ENCODE data around the gene TTLL5. TPM values are rescaled to one million over a fixed set of nuclear protein-coding genes. Genes with fewer than 3 reads are reported as not detected.

TTLL5 gene
- total RNA-seq, 3 donors from 2014 or later (not counting 1 experiment from before 2014, with no cell fraction given): 27.1 to 34.3 (median 32.5) TPM

DNA sequence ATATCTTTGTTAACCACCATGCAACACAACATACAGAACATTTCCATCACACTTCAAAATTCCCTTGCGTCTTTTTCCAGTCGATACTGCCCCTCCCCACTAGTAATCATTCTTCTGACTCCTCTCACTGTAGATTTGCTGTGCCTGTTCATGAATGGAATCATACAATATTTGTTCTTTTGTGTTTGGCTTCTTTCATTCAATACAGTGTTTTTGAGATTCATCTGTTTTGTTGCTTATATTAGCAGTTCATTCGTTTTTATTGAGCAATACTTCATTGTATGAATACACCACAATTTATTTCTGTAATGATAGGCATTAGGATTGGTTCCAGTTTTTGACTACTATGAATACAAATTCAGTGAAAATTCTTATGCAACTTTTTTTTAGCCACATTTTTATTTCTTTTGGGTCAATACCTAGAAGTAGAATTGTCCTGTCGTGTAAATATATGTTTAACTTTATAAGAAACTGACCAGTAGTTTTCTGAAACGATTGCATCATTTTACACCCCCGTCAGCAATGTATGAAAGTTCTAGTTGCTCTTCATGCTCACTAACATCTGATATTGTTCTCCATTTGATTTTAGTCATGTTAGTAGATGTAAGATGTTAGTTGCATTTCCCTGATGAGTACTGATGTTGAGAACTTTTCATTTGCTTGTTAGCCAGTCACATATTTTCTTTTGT, 193.2 kb downstream of the TTLL5 start:
- TF ChIP-seq, protein P1, sequence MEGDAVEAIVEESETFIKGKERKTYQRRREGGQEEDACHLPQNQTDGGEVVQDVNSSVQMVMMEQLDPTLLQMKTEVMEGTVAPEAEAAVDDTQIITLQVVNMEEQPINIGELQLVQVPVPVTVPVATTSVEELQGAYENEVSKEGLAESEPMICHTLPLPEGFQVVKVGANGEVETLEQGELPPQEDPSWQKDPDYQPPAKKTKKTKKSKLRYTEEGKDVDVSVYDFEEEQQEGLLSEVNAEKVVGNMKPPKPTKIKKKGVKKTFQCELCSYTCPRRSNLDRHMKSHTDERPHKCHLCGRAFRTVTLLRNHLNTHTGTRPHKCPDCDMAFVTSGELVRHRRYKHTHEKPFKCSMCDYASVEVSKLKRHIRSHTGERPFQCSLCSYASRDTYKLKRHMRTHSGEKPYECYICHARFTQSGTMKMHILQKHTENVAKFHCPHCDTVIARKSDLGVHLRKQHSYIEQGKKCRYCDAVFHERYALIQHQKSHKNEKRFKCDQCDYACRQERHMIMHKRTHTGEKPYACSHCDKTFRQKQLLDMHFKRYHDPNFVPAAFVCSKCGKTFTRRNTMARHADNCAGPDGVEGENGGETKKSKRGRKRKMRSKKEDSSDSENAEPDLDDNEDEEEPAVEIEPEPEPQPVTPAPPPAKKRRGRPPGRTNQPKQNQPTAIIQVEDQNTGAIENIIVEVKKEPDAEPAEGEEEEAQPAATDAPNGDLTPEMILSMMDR (IDR thresholded peaks at IDR 0.05): no peak
- H3K4me3 ChIP-seq (ENCODE audit: low read length): no peak overlapping the region
- H3K4me3 Mint-ChIP-seq: no peak overlapping the region

DNA sequence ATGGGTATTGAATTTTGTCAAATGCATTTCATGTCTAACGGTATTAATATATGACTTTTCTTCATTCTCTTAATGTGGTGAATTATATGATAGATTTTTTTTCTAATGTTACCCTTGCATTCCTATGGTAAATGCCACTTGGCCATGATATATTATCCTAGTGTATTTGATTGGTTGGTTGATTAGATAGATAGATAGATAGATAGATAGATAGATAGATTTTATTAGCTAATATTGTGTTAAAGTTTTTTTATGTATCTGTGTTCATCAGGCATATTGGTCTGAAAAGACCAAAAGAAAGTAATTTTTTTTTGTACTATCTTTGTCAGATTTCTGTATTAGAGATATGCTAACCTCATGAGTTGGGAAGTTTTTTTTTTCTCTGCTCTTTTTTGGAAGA, 196.2 kb downstream of the TTLL5 start:
- H3K27ac Mint-ChIP-seq: no peak overlapping the region
- no peaks in the 10 kb centered on the region for H3K4me1 Mint-ChIP-seq
- no peaks in the 10 kb centered on the region for H3K27me3 Mint-ChIP-seq (ENCODE audit: low read depth in 2 of 2)
- Histone ChIP-seq H3K27me3 (ENCODE audit: control insufficient read depth, insufficient read depth, low read length) (no peaks in the 10 kb centered on the region), H3K4me3 (ENCODE audit: low read length) (no peak overlapping the region), H3K4me1 (ENCODE audit: control insufficient read depth, insufficient read depth, low read length) (no peaks in the 10 kb centered on the region), H3K36me3 (ENCODE audit: control insufficient read depth, insufficient read depth, low read length) (no peaks in the 10 kb centered on the region), H3K27ac (ENCODE audit: low read length) (no peak overlapping the region), H3K9me3 (ENCODE audit: control insufficient read depth, insufficient read depth, low read length) (no peaks in the 10 kb centered on the region)
- H3K36me3 Mint-ChIP-seq: no peaks in the 10 kb centered on the region
- H3K4me3 Mint-ChIP-seq: no peak overlapping the region
- no peak for ATAC-seq
- TF ChIP-seq, protein P1 (IDR thresholded peaks at IDR 0.05): no peak
- intact Hi-C loops (cut with micrococcal nuclease): no loop called here
- no CpG with 5 or more reads among the region's 1 CpG for WGBS (ENCODE audit: insufficient coverage)
- DNase-seq: no peak
- no peaks in the 10 kb centered on the region for H3K9me3 Mint-ChIP-seq

More for the DNA sequence above, 193.2 kb downstream of the TTLL5 start:
- H3K9me3 Mint-ChIP-seq: no peaks in the 10 kb centered on the region
- H3K27ac Mint-ChIP-seq: no peak overlapping the region
- Histone ChIP-seq H3K9me3 (ENCODE audit: control insufficient read depth, insufficient read depth, low read length) (no peaks in the 10 kb centered on the region), H3K27ac (ENCODE audit: low read length) (no peak overlapping the region), H3K36me3 (ENCODE audit: control insufficient read depth, insufficient read depth, low read length) (no peaks in the 10 kb centered on the region), H3K27me3 (ENCODE audit: control insufficient read depth, insufficient read depth, low read length) (no peaks in the 10 kb centered on the region), H3K4me1 (ENCODE audit: control insufficient read depth, insufficient read depth, low read length) (no peaks in the 10 kb centered on the region)
- ATAC-seq: no peak
- no peaks in the 10 kb centered on the region for H3K27me3 Mint-ChIP-seq (ENCODE audit: low read depth in 2 of 2)
- intact Hi-C loops (cut with micrococcal nuclease): no loop called here
- DNase-seq: no peak
- H3K36me3 Mint-ChIP-seq: no peaks in the 10 kb centered on the region
- 96% methylated on average over 4 of the region's 6 CpGs for WGBS (ENCODE audit: insufficient coverage)
- no peaks in the 10 kb centered on the region for H3K4me1 Mint-ChIP-seq

DNA sequence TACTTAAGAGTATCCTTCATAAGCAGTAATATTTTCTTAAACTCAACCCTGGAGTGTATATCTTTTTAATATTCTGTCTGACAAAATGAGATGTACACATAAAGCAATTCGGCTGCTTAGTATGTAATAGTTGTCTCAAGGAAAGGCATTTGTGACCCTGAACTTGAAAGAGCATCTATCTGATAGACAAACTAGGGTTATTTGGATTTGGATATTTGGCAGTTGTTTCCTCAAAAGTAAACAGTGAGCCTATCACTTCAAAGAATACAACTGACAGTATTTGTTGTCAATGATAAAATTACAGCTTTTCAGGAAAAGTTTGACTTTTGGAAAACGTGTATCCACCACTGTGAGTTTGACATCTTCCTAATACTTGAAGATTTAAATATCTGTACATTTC, 197.3 kb downstream of the TTLL5 start:
- H3K36me3 Mint-ChIP-seq: no peaks in the 10 kb centered on the region
- DNase-seq (no peak), ATAC-seq (no peak)
- no peaks in the 10 kb centered on the region for H3K9me3 Mint-ChIP-seq
- no peak overlapping the region for H3K4me3 Mint-ChIP-seq
- Histone ChIP-seq H3K36me3 (ENCODE audit: control insufficient read depth, insufficient read depth, low read length) (no peaks in the 10 kb centered on the region), H3K4me3 (ENCODE audit: low read length) (no peak overlapping the region), H3K27me3 (ENCODE audit: control insufficient read depth, insufficient read depth, low read length) (no peaks in the 10 kb centered on the region), H3K9me3 (ENCODE audit: control insufficient read depth, insufficient read depth, low read length) (no peaks in the 10 kb centered on the region), H3K27ac (ENCODE audit: low read length) (no peak overlapping the region), H3K4me1 (ENCODE audit: control insufficient read depth, insufficient read depth, low read length) (no peaks in the 10 kb centered on the region)
- intact Hi-C loops (cut with micrococcal nuclease): no loop called here
- TF ChIP-seq, protein P1 (IDR thresholded peaks at IDR 0.05): no peak
- no peaks in the 10 kb centered on the region for H3K4me1 Mint-ChIP-seq
- H3K27ac Mint-ChIP-seq: no peak overlapping the region
- H3K27me3 Mint-ChIP-seq (ENCODE audit: low read depth in 2 of 2): no peaks in the 10 kb centered on the region
- 100% methylated on average over 1 of the region's 2 CpGs for WGBS (ENCODE audit: insufficient coverage)

DNA sequence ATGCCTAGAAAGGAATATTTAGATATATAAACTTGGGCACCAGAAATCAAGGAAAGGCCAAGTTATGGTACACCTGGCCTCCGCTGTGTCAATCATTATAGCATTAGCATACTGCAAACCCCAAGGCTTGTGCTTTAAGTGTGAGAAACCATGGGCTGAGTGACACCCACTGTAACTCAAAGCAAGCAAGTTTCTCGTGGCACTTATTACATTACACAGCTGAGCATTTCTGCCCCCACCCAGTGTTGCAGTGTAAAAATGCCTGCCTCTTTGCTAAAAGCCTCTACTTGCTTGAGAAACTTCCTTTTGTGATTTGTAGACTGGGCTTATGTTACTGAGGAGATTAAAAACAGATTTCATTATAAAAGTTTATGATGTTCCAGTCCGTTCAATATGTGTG, 198.7 kb downstream of the TTLL5 start:
- Mint-ChIP-seq H3K27me3 (ENCODE audit: low read depth in 2 of 2) (no peaks in the 10 kb centered on the region), H3K9me3 (no peaks in the 10 kb centered on the region), H3K27ac (no peak overlapping the region), H3K4me3 (no peak overlapping the region), H3K4me1 (no peaks in the 10 kb centered on the region), H3K36me3 (no peaks in the 10 kb centered on the region)
- Histone ChIP-seq H3K4me1 (ENCODE audit: control insufficient read depth, insufficient read depth, low read length) (no peaks in the 10 kb centered on the region), H3K27me3 (ENCODE audit: control insufficient read depth, insufficient read depth, low read length) (no peaks in the 10 kb centered on the region), H3K9me3 (ENCODE audit: control insufficient read depth, insufficient read depth, low read length) (no peaks in the 10 kb centered on the region), H3K27ac (ENCODE audit: low read length) (no peak overlapping the region), H3K4me3 (ENCODE audit: low read length) (no peak overlapping the region), H3K36me3 (ENCODE audit: control insufficient read depth, insufficient read depth, low read length) (no peaks in the 10 kb centered on the region)
- 94% methylated on average over 3 of the region's 3 CpGs for WGBS (ENCODE audit: insufficient coverage)
- ATAC-seq (no peak), DNase-seq (no peak)
- intact Hi-C loops (cut with micrococcal nuclease): no loop called here
- TF ChIP-seq, protein P1 (IDR thresholded peaks at IDR 0.05): no peak

All from natural killer cell (primary cell).